Kidney (tissue), 14 donors: Measurements from ENCODE around the gene TATDN3. TPM values are rescaled to one million over a fixed set of nuclear protein-coding genes. Genes with fewer than 3 reads are reported as not detected.

Experiments used
- DNase-seq, 5 donors: peaks; one replicate each; pipeline ENCODE4 v3.0.0-alpha.2; 2013 to 2020
- FAIRE-seq: peaks from 2 replicates; lab custom pipeline; 2012; peaks lifted over from hg19 to GRCh38; lab: Jason Lieb, UNC
- H3K27ac ChIP-seq, 2 donors: one replicate each; pipeline ENCODE4 v1.7.0; 2013; ENCODE audit warnings: low read depth in 2 of 2, low read length in 2 of 2, inconsistent platforms in 1 of 2
- H3K27me3 ChIP-seq: one replicate; pipeline ENCODE4 v1.7.1; 2013; ENCODE audit warnings: low read length, inconsistent platforms; ENCODE audit not compliant: control insufficient read depth, insufficient read depth
- H3K36me3 ChIP-seq, 3 donors: one replicate each; pipeline versions ENCODE4 v1.7.0 to v1.7.1; 2013; ENCODE audit warnings: low read length in 3 of 3, control low read depth in 1 of 3, inconsistent platforms in 1 of 3; ENCODE audit not compliant: insufficient read depth in 3 of 3, control insufficient read depth in 2 of 3
- H3K4me1 ChIP-seq, 3 donors: one replicate each; pipeline versions ENCODE4 v1.7.0 to v1.7.1; 2013; ENCODE audit warnings: low read length in 3 of 3, inconsistent platforms in 1 of 3, low read depth in 1 of 3; ENCODE audit not compliant: control insufficient read depth in 2 of 3, insufficient read depth in 2 of 3
- H3K4me3 ChIP-seq, 3 donors: one replicate each; pipeline versions ENCODE4 v1.7.0 to v1.8.1; 2013; ENCODE audit warnings: low read length in 3 of 3, control low read depth in 1 of 3, inconsistent platforms in 1 of 3
- H3K9ac ChIP-seq, 3 donors: one replicate each; pipeline versions ENCODE4 v1.7.0 to v1.7.1; 2013; ENCODE audit warnings: low read length in 3 of 3, control low read depth in 1 of 3, inconsistent platforms in 1 of 3
- H3K9me3 ChIP-seq, 3 donors: one replicate each; pipeline versions ENCODE4 v1.7.0 to v1.7.1; 2013; ENCODE audit warnings: low read length in 3 of 3, control low read depth in 1 of 3, inconsistent platforms in 1 of 3; ENCODE audit not compliant: control insufficient read depth in 2 of 3, insufficient read depth in 1 of 3
- intact Hi-C: fragments of 100-400 bp; cut with DNase I; formaldehyde crosslinking; loops from one replicate; pipeline ENCODE4 v1.11.1; 2022
- polyA plus RNA-seq: library from polyadenylated mRNA; stranded (reverse); fragments of 350-450 nt; fragmentation: Illumina TruSeq; extraction: RNeasy Lipid Tissue Mini Kit (QIAGEN cat#74804); gene quantifications from one replicate; pipeline ENCODE4 v1.2.3, GENCODE V29; 2014; ENCODE audit warnings: low read depth, low replicate concordance; ENCODE audit not compliant: insufficient read depth
- total RNA-seq: library from RNA; stranded (reverse); fragmentation: NEBNext Ultra II Directional; extraction: Animal tissue kit (Norgen Biotek cat#: 25700); gene quantifications from one replicate; pipeline ENCODE4 v1.2.1, GENCODE V29; 2021
- TF ChIP-seq, protein P1 (sequence below): IDR thresholded peaks from 3 replicates; pipeline ENCODE4 v1.5.1; 2012; ENCODE audit warnings: mild to moderate bottlenecking, moderate library complexity, borderline replicate concordance; ENCODE audit not compliant: insufficient read depth; ENCODE audit errors: extremely low read depth
- donor health status: control.
- donor health status: control.
- donor health status: control.
- donor health status: control.
- donor health status: control.
- donor health status: DM: yes; HTN: yes; CAD: no.
- donor health status: Normal renal cell carcinoma (clear cell type).

TATDN3 gene
- total and polyA plus RNA-seq, 2 donors from 2014 or later: 18.6 to 19.5 TPM

DNA sequence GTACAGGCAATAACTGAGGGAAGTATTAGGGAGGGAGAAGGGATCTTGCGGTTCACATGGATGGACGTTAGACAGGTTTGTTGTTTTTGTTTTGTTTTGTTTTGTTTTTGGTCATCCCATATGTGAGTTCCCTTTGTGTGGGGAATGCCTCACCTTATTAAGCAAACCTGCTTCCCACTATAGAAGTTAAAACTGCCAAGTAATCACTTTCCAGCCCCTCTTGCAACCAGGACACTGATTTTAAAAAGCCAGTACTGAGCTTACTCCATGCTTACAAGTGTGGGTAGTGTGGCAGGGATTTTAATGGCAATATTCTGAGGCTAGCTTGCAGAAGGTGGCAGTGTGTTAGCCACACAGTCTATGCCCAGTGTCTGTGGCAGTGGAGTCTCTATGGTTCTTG lies 29.3 kb downstream of the TATDN3 start:
- H3K4me3 ChIP-seq: no peak overlapping the region
- H3K36me3 ChIP-seq: no peaks in the 10 kb centered on the region
- no peak overlapping the region for H3K9ac ChIP-seq
- DNase-seq (no peak), FAIRE-seq (no peak)
- H3K9me3 ChIP-seq: peaks cover 0 to 12% (median 0%) of the 10 kb centered on the region in 3 donors
- H3K27ac ChIP-seq: no peak overlapping the region
- TF ChIP-seq, protein P1, sequence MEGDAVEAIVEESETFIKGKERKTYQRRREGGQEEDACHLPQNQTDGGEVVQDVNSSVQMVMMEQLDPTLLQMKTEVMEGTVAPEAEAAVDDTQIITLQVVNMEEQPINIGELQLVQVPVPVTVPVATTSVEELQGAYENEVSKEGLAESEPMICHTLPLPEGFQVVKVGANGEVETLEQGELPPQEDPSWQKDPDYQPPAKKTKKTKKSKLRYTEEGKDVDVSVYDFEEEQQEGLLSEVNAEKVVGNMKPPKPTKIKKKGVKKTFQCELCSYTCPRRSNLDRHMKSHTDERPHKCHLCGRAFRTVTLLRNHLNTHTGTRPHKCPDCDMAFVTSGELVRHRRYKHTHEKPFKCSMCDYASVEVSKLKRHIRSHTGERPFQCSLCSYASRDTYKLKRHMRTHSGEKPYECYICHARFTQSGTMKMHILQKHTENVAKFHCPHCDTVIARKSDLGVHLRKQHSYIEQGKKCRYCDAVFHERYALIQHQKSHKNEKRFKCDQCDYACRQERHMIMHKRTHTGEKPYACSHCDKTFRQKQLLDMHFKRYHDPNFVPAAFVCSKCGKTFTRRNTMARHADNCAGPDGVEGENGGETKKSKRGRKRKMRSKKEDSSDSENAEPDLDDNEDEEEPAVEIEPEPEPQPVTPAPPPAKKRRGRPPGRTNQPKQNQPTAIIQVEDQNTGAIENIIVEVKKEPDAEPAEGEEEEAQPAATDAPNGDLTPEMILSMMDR: no peak
- H3K27me3 ChIP-seq: no peaks in the 10 kb centered on the region
- H3K4me1 ChIP-seq: no peaks in the 10 kb centered on the region
- intact Hi-C loops: no loop called here

DNA sequence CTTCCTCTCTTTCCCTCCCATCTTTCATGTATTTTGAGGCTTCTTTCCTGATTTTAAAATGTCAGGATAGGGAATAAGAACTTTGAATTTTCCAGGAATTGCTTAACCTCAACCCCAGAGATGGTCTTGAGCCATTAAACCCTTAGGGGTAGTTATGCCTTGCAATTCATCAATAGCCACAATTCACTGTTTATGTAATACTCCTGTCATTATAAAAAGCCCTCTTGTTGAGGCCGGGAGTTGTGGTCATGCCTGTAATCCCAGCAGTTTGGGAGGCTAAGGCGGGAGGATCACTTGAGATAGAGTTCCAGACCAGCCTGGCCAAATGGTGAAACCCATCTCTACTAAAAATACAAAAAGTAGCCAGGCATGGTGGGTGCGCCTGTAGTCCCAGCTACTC lies 31.3 kb downstream of the TATDN3 start:
- Histone ChIP-seq H3K9ac (no peak overlapping the region), H3K27ac (no peak overlapping the region), H3K27me3 (no peaks in the 10 kb centered on the region), H3K4me3 (no peak overlapping the region), H3K36me3 (no peaks in the 10 kb centered on the region), H3K4me1 (no peaks in the 10 kb centered on the region), H3K9me3 (peaks cover 0 to 16% (median 0%) of the 10 kb centered on the region in 3 donors)
- FAIRE-seq (no peak), DNase-seq (no peak)
- intact Hi-C loops: no loop called here
- TF ChIP-seq, protein P1: no peak

DNA sequence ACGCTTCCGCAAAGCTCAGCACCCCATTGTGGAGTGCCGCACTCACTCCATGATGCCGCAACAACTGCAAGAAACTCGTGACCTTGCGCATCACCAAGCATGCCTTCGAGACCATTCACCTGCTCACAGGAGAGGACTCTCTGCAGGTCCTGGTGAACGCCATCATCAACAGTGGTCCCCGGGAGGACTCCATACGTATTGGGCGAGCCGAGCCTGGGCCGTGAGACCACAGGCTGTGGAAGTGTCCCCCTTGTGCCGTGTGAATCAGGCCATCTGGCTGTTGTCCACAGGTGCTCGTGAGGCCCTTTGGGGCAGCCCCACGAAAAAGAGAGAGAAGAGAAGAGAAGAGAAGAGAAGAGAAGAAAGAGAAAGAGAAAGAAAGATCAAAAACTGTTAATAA lies 32.5 kb downstream of the TATDN3 start:
- Histone ChIP-seq H3K36me3 (no peaks in the 10 kb centered on the region), H3K27ac (no peak overlapping the region), H3K4me3 (no peak overlapping the region), H3K4me1 (no peaks in the 10 kb centered on the region), H3K9me3 (peaks cover 0 to 16% (median 0%) of the 10 kb centered on the region in 3 donors), H3K27me3 (no peaks in the 10 kb centered on the region), H3K9ac (no peak overlapping the region)
- TF ChIP-seq, protein P1: no peak
- intact Hi-C loops: no loop called here
- DNase-seq (no peak), FAIRE-seq (no peak)
